Measurements from ENCODE around the gene COLGALT1. TPM values are rescaled to one million over a fixed set of nuclear protein-coding genes. Genes with fewer than 3 reads are reported as not detected.

Gene COLGALT1
- total and polyA plus RNA-seq, 9 of the 15 experiments (the other 6 are each of a cell fraction or from before 2014, with no cell fraction given), result 4.9 to 119 (median 82.6) TPM

DNA sequence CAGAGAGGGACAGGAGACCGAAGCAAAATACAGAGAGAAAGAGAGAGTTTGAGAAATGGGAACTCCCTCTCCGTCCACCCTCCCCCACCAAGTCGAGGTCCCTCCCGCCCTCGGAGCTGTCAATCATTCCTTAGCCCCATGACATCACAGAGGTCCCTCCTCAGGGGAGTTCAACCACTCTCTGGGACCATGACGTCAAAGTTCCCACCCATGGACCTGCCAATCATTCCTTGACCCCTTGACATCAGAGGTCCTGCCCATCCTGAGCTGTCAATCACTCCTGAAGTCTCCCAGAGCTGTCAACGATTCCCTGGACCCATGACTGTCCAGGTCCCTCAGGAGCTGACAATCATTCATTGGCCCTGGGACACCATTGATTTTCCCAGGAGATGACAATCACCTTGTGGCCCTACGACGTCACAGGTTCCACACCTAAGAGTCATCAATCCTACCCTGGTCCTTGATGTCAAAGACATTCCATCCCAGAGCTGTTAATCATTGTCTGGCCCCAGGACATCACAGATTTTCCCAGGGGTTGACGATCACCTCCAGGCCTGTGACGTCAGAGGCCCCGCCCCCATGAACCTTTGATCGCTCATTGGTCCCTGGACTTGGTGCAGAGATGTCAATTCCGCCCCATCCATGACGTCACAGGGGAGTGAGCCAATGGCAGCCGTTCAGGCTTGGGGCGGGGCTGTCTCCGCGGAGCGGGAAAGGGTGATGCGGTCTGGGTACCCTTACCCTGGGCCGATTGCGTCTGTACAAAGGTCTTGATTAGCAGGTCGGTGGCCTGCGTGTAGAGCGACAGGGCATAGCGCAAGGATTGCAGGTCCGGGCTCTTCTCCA lies 61.7 kb downstream of the COLGALT1 start (continued):
- TF ChIP-seq ZNF184 (CRISPR knock-in tag; IDR thresholded peaks at IDR 0.05) (no peak), ZFX (CRISPR knock-in tag; IDR thresholded peaks at IDR 0.05) (0 out of 2 replicates have a peak, but pooled peaks have one; percentile 4), KDM2B (CRISPR knock-in tag; IDR thresholded peaks at IDR 0.05) (no peak), FOS (IDR thresholded peaks at IDR 0.05; ENCODE audit: extremely low read depth, insufficient read length) (peak; percentile 71), NBN (IDR thresholded peaks at IDR 0.05; ENCODE audit: low read depth) (peak; percentile 100), ZC3H11A (IDR thresholded peaks at IDR 0.05; ENCODE audit: low read depth, low read length) (0 out of 2 replicates have a peak, but pooled peaks have one; percentile 33), DDX20 (tag; IDR thresholded peaks at IDR 0.05; ENCODE audit: low read depth) (no peak), DPF2 (IDR thresholded peaks at IDR 0.05) (0 out of 2 replicates have a peak, but pooled peaks have one; percentile 16), STAT5B (CRISPR knock-in tag; IDR thresholded peaks at IDR 0.05) (no peak), JUND (IDR thresholded peaks at IDR 0.05; ENCODE audit: borderline replicate concordance, low read depth, low read length) (peak; percentile 87), JUND (tag; IDR thresholded peaks at IDR 0.05; ENCODE audit: borderline replicate concordance, low read depth, low read length) (peak; percentile 68), ZNF232 (CRISPR knock-in tag; IDR thresholded peaks at IDR 0.05) (no peak), MTA3 (IDR thresholded peaks at IDR 0.05; ENCODE audit: borderline replicate concordance) (peak; percentile 98), JUNB (CRISPR knock-in tag; conservative IDR thresholded peaks at IDR 0.05) (peak; percentile 72), ZBTB12 (CRISPR knock-in tag; IDR thresholded peaks at IDR 0.05) (peak; percentile 93), TRIM24 (IDR thresholded peaks at IDR 0.05) (peak in 1 of 2 experiments; percentile 38; a peak in 1 of 4 replicates), TEAD4 (IDR thresholded peaks at IDR 0.05; ENCODE audit: low read length) (peak; percentile 6; the same call in 1 of the 2 replicates), TEAD4 (CRISPR knock-in tag; IDR thresholded peaks at IDR 0.05; ENCODE audit: borderline replicate concordance) (no peak), MTA1 (IDR thresholded peaks at IDR 0.05; ENCODE audit: borderline replicate concordance) (0 out of 2 replicates have a peak, but pooled peaks have one; percentile 51), RBM25 (IDR thresholded peaks at IDR 0.05; ENCODE audit: low read depth, low read length, severe bottlenecking) (peak; percentile 51), EP300 (IDR thresholded peaks at IDR 0.05; ENCODE audit: low read length) (peak; percentile 10; the same call in 1 of the 2 replicates), GABPB1 (CRISPR knock-in tag; IDR thresholded peaks at IDR 0.05) (peak; percentile 81), CTBP1 (IDR thresholded peaks at IDR 0.05; ENCODE audit: borderline replicate concordance) (peak; percentile 87; the same call in 1 of the 2 replicates), TARDBP (IDR thresholded peaks at IDR 0.05) (peak; percentile 92; the same call in 1 of the 2 replicates), RUNX1 (IDR thresholded peaks at IDR 0.05; ENCODE audit: low read depth) (no peak)
- TF ChIP-seq, protein P1, sequence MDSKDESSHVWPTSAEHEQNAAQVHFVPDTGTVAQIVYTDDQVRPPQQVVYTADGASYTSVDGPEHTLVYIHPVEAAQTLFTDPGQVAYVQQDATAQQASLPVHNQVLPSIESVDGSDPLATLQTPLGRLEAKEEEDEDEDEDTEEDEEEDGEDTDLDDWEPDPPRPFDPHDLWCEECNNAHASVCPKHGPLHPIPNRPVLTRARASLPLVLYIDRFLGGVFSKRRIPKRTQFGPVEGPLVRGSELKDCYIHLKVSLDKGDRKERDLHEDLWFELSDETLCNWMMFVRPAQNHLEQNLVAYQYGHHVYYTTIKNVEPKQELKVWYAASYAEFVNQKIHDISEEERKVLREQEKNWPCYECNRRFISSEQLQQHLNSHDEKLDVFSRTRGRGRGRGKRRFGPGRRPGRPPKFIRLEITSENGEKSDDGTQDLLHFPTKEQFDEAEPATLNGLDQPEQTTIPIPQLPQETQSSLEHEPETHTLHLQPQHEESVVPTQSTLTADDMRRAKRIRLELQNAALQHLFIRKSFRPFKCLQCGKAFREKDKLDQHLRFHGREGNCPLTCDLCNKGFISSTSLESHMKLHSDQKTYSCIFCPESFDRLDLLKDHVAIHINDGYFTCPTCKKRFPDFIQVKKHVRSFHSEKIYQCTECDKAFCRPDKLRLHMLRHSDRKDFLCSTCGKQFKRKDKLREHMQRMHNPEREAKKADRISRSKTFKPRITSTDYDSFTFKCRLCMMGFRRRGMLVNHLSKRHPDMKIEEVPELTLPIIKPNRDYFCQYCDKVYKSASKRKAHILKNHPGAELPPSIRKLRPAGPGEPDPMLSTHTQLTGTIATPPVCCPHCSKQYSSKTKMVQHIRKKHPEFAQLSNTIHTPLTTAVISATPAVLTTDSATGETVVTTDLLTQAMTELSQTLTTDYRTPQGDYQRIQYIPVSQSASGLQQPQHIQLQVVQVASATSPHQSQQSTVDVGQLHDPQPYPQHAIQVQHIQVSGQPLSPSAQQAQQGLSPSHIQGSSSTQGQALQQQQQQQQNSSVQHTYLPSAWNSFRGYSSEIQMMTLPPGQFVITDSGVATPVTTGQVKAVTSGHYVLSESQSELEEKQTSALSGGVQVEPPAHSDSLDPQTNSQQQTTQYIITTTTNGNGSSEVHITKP (IDR thresholded peaks at IDR 0.05; ENCODE audit: partially characterized antibody), result peak; percentile 21

Measured in K562 (cell line).